Parathyroid adenoma (tissue), 2 donors: ENCODE results near the gene LGALS3BP.

Experiments used
- H2AFZ ChIP-seq: fragments of 300-600 bp; sonication (generic); one replicate; pipeline ENCODE4 v1.7.0; 2017; ENCODE audit warnings: antibody characterized with exemption, mild to moderate bottlenecking
- H3K27ac ChIP-seq: fragments of 300-600 bp; sonication (generic); one replicate; pipeline ENCODE4 v1.7.0; 2017
- H3K27me3 ChIP-seq: fragments of 300-600 bp; sonication (generic); one replicate; pipeline ENCODE4 v1.7.0; 2017; ENCODE audit warnings: low read length; ENCODE audit not compliant: control insufficient read depth, insufficient read depth
- H3K36me3 ChIP-seq: fragments of 300-600 bp; sonication (generic); one replicate; pipeline ENCODE4 v1.7.0; 2017; ENCODE audit warnings: low read length; ENCODE audit not compliant: control insufficient read depth, insufficient read depth
- H3K4me1 ChIP-seq: fragments of 300-600 bp; sonication (generic); one replicate; pipeline ENCODE4 v1.7.0; 2017; ENCODE audit warnings: control low read depth
- H3K4me2 ChIP-seq: fragments of 300-600 bp; sonication (generic); one replicate; pipeline ENCODE4 v1.7.0; 2017; ENCODE audit warnings: low read length
- H3K4me3 ChIP-seq: fragments of 300-600 bp; sonication (generic); one replicate; pipeline ENCODE4 v1.7.0; 2017; ENCODE audit warnings: low read depth, low read length
- H3K79me2 ChIP-seq: fragments of 300-600 bp; sonication (generic); one replicate; pipeline ENCODE4 v1.7.0; 2017; ENCODE audit warnings: control low read depth
- H3K9ac ChIP-seq: fragments of 300-600 bp; sonication (generic); one replicate; pipeline ENCODE4 v1.7.0; 2017; ENCODE audit warnings: mild to moderate bottlenecking
- H3K9me3 ChIP-seq: fragments of 300-600 bp; sonication (generic); one replicate; pipeline ENCODE4 v1.7.0; 2017; ENCODE audit warnings: low read length; ENCODE audit not compliant: control insufficient read depth
- CTCF ChIP-seq: fragments of 300-600 bp; sonication (generic); IDR thresholded peaks from one replicate; pipeline ENCODE4 v1.7.0; 2017; ENCODE audit warnings: antibody characterized with exemption, mild to moderate bottlenecking
- donor health status: primary hyperparathyroidism.

Gene LGALS3BP

GRCh38 chr17:79000396-79001189, 20.9 kb upstream of the LGALS3BP start:
- TF ChIP-seq CTCF = no peak
- Histone ChIP-seq H2AFZ (no peak overlapping the region), H3K4me3 (no peak overlapping the region), H3K27ac (no peak overlapping the region), H3K36me3 (no peaks in the 10 kb centered on the region), H3K9me3 (no peaks in the 10 kb centered on the region), H3K79me2 (peaks cover 22% of the 10 kb centered on the region), H3K4me1 (peaks cover 24% of the 10 kb centered on the region), H3K9ac (no peak overlapping the region), H3K4me2 (no peak overlapping the region), H3K27me3 (no peaks in the 10 kb centered on the region)

DNA sequence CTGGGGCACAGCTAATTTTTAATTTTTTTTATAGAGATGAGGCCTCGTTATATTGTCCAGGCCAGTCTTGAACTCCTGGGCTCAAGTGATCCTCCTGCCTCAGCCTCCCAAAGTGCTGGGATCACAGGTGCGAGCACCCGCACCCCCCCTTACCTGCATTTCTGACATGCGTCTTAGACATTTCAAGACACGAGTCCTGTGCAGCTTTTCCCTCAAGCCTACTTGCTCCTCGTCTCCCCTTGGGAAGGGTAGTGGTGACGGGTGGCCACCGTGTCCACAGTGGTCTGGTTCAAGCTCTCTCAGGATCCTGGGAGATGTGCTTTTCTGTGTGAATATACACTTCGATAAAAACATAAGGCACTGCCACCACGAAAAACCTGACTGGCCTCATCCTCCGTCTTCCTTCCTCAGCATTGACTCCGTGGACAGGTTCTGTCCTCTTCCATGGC, 20.2 kb upstream of the LGALS3BP start:
- Histone ChIP-seq H3K9me3 (no peaks in the 10 kb centered on the region), H2AFZ (no peak overlapping the region), H3K36me3 (no peaks in the 10 kb centered on the region), H3K27ac (no peak overlapping the region), H3K27me3 (no peaks in the 10 kb centered on the region), H3K79me2 (peaks cover 16% of the 10 kb centered on the region), H3K4me2 (no peak overlapping the region), H3K9ac (no peak overlapping the region), H3K4me1 (peaks cover 24% of the 10 kb centered on the region), H3K4me3 (no peak overlapping the region)
- no peak for TF ChIP-seq CTCF

GRCh38 chr17:78999056-78999768, 19.5 kb upstream of the LGALS3BP start:
- no peaks in the 10 kb centered on the region for H3K36me3 ChIP-seq
- H3K27ac ChIP-seq = no peak overlapping the region
- no peaks in the 10 kb centered on the region for H3K9me3 ChIP-seq
- peaks cover 24% of the 10 kb centered on the region for H3K4me1 ChIP-seq
- no peak overlapping the region for H2AFZ ChIP-seq
- no peak overlapping the region for H3K4me3 ChIP-seq
- H3K27me3 ChIP-seq = no peaks in the 10 kb centered on the region
- H3K79me2 ChIP-seq = peaks cover 16% of the 10 kb centered on the region
- no peak overlapping the region for H3K4me2 ChIP-seq
- no peak for TF ChIP-seq CTCF
- H3K9ac ChIP-seq = no peak overlapping the region

GRCh38 chr17:78998311-78999055, 18.8 kb upstream of the LGALS3BP start:
- no peak overlapping the region for H3K27ac ChIP-seq
- H2AFZ ChIP-seq = no peak overlapping the region
- H3K4me2 ChIP-seq = no peak overlapping the region
- H3K4me3 ChIP-seq = no peak overlapping the region
- H3K79me2 ChIP-seq = peaks cover 16% of the 10 kb centered on the region
- no peaks in the 10 kb centered on the region for H3K9me3 ChIP-seq
- no peak overlapping the region for H3K9ac ChIP-seq
- H3K36me3 ChIP-seq = no peaks in the 10 kb centered on the region
- peaks cover 24% of the 10 kb centered on the region for H3K4me1 ChIP-seq
- TF ChIP-seq CTCF = no peak
- no peaks in the 10 kb centered on the region for H3K27me3 ChIP-seq
